Kasumi-1 (cell line): ENCODE measurements around the gene SMCO1.
"Not testable (repeated sequence)": the region's sequence is repeated elsewhere in the genome, so short reads cannot be mapped to it uniquely, and the experiment has no call there.

ENCODE experiments used
- DNase-seq, 2 experiments: peaks; one replicate each; lab custom pipeline; 2025; lab: John Stamatoyannopoulos, UW

Gene SMCO1

DNA sequence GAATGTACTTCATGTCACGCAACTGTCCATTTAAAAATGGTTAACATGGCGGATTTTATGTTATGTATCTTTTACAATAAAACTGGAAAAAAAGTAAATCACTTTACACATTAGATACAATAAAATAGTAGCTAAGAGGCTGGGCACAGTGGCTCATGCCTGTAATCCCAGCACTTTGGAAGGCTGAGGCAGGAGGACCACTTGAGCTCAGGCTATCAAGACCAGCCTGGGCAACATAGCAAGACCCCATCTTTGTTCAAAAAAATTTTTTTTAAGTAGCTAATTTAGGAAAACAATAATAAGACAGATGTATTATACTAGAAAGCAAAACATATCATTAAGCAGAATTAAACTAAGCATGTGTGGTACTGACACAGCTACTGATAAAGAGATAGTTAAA, 23.1 kb downstream of the SMCO1 start:
- DNase-seq = no peak

DNA sequence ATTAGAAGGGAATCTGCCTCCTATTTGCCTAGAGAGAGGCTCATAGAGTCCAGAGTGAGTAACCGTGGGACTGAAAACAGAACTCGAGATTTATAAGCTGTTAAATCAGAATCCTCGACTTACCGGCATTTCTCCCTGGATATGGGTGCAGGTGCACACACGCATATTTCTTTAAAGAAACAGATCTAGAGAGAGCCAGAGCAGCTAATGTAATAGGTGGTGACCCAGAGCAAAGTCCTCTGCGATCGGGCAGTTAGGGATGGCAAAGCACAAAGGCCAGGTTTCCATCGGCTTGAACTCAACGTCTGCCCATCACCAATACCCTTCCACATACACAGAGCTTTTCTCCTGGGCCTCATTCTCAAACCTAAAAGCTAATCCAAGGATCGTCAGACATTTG, 25.4 kb downstream of the SMCO1 start:
- DNase-seq = no peak

DNA sequence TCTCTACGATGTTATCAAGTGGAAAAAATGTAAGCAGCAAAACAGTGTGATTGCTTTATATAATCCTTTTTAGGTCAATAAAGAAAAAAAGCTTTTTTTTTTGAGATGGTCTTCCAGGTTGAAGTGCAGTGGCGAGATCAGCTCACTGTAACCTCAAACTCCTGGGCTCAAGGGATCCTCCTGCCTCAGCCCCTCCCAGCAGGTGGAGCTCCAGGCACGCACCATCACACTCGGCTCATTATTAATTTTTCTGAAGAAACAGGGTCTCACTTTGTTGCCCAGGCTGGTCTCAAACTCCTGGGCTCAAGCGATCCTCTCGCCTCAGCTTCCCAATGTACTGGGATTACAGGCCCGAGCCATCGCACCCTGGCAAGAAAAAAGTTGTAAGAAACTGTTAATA, 28.9 kb downstream of the SMCO1 start:
- DNase-seq = peak in 1 of 2 experiments; percentile 10

DNA sequence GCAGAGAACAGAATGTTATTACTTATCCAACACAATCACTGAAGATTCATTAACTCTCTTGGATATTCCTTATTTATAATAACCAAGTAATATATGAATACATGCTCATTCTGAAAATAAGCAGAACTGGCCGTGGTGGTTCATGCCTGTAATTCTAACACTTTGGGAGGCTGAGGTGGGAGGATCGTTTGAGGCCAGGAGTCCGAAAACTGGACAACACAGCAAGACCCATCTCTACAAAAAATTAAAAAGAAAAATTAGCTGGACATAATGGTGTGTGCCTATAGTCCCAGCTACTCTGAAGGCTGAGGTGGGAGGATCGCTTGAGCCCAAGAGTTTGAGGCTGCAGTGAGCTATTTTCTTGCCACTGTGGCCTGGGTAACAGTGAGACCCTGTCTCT, 37.5 kb downstream of the SMCO1 start:
- no peak for DNase-seq

DNA sequence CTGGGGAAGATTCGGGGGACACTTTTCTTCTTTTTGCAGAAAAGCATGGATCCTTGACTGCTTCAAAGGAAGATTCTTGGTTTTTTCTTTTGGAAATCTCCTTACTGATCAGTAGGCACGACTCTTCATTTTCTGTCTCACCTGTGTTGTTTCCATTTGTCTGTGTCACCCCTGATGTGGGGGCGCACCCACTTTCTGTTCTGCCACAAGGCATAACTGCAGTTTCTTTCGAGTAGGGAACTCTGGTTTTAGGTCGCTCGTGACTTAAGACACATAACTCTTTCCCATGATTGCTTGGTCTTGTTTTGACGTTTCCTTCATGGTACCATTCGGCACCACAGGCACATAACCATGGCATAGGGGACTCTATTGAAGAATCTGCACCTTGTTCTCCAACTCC, 42.9 kb downstream of the SMCO1 start:
- DNase-seq = no peak

DNA sequence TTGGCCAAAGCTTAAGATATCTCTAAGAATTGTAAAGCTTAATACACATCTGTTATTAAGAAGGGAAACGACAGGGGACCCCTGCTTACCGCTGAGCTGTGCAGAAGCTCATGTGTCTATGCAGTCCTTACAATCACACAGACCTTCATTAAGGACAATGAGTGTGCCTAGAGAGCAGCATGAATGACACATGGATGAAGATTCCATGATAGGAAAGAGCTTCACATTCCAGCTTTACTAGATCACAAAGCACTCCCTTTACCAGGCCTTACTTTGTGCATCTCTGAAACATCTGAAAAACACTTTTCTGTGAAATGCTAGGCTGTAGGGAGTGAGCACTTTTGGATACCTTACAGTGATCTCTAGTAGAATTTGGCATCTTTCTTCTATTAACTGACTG, 43.6 kb downstream of the SMCO1 start:
- DNase-seq = no peak

DNA sequence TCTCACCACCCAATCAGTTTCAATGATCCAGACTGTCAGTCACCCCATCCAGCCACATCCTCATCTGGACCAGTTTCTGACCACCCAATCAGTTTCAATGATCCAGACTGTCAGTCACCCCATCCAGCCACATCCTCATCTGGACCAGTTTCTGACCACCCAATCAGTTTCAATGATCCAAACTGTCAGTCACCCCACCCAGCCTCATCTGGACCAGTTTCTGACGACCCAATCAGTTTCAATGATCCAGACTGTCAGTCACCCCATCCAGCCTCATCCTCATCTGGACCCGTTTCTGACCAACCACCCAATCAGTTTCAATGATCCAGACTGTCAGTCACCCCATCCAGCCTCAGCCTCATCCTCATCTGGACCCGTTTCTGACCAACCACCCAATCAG, 45.0 kb downstream of the SMCO1 start:
- DNase-seq = not testable (repeated sequence)

DNA sequence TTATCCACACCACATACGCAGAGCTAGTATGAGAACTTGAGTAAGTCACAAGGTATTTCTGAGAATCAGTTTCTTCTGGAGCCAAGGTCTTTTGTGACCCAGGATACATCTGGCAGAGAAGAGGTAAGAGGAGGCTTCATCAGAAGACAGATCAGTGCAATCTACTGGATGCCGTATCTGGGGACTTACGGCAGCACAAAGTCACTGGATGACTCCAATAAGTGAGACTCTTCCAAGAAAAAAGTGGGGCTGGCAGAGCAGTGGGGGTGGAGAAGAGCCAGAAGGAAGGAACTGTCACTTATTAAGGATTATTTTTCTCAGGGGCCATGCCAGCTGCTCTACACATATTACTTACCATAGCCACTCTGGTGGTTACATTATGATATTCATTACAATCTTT, 51.3 kb downstream of the SMCO1 start:
- no peak for DNase-seq

DNA sequence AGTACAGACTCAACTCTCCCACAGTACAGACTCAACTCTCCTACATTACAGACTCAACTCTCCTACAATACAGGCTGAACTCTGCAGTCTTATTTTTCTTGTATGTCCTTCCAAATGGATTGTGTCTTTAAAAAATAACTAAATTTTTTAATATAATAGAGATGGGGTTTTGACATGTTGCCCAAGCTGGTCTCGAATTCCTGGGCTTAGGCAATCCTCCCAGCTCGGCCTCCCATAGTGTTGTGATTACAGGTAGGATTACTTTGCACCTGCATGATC, 51.7 kb downstream of the SMCO1 start:
- DNase-seq = no peak

DNA sequence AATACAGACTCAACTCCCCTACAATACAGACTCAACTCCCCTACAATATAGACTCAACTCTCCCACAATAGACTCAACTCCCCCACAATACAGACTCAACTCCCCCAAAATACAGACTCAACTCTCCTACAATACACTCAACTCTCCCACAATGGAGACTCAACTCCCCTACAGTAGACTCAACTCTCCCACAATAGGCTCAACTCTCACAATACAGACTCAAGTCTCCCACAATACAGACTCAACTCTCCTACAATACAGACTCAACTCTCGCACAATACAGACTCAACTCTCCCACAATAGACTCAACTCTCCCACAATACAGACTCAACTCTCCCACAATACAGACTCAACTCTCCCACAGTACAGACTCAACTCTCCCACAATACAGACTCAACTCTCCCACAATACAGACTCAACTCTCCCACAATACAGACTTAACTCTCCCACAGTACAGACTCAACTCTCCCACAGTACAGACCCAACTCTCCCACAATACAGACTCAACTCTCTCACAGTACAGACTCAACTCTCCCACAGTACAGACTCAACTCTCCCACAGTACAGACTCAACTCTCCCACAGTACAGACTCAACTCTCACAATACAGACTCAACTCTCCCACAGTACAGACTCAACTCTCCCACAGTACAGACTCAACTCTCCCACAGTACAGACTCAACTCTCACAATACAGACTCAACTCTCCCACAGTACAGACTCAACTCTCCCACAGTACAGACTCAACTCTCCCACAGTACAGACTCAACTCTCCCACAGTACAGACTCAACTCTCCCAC, 52.3 kb downstream of the SMCO1 start:
- not testable (repeated sequence) for DNase-seq

DNA sequence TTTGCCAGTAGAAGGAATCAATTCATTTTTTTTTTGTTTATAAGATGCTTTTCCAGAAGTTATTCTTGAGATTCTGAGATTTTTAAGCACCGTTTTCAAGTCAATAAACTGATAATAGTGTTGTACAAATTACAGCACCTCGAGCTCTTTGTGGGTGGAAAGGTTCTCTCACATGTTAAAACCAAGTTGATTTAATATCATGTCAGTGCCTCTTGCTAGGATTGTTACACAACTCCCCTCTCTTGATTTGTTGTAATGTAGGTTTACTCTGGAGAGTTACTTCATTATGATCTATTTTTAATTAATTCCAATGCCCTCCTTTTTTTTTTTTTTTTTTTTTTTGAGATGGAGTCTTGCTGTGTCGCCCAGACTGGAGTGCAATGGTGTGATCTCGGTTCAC, 57.1 kb downstream of the SMCO1 start:
- DNase-seq = no peak

DNA sequence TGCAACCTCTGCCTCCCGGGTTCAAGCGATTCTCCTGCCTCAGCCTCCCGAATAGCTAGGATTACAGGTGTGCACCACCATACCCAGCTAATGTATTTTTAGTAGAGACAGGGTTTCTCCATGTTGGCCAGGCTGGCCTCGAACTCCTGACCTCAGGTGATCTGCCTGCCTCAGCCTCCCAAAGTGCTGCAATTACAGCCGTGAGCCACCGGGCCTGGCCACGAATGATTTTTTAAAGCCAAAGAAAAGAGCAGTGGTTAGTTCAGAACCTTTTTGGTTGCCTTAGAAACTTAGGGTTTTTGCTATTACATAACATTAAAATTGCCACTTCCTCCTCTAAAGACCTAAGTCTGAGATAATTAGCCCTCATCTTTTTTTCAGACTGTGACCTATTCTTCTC, 57.7 kb downstream of the SMCO1 start:
- peak; percentile 77 to 81 for DNase-seq
